ENCODE measurements around the gene ACBD4. TPM values are rescaled to one million over a fixed set of nuclear protein-coding genes. Genes with fewer than 3 reads are reported as not detected.

The ACBD4 gene
- total and polyA plus RNA-seq, 2 of the 13 experiments (the other 11 are each of a cell fraction or from before 2014, with no cell fraction given), result 16.1 to 26.9 TPM

DNA sequence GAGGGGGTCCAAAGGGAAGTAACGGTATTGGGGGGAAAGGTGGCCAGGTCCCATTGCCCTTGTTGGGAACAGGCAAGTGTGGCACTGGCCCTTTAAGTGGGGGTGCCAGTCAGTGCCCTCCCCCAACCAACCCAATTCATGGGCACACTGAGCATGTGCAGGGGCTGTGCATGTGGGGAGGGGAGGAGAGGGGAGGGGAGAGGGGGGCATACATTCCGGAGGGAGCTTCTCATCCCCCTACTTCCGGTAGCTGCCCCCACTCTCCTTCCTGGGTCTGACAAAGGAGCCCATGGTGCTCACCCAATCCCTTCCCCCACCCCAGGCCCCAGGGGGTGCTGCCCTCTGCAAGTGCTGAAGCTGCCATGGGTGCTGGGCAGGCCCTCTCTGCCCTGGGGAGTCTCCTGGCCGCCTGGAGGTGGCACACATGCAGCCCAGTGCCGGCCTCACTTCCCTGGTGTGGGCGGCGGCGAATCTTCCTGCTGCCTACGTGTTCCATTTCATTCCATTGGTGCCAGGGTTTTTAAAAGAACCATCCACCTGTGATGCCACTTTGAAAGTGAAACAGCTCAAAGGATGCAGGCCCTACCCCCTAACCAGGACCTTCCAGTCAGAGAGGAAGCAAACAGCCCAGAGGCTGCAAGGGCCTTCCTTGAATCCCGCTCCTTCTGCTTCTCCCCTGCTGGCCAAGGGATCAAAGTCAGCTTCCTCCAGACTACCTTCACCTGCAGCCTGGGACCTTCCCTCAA, 37.2 kb downstream of the ACBD4 start (continued):
- TF ChIP-seq, protein P1, sequence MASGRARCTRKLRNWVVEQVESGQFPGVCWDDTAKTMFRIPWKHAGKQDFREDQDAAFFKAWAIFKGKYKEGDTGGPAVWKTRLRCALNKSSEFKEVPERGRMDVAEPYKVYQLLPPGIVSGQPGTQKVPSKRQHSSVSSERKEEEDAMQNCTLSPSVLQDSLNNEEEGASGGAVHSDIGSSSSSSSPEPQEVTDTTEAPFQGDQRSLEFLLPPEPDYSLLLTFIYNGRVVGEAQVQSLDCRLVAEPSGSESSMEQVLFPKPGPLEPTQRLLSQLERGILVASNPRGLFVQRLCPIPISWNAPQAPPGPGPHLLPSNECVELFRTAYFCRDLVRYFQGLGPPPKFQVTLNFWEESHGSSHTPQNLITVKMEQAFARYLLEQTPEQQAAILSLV (CRISPR knock-in tag; IDR thresholded peaks at IDR 0.05; ENCODE audit: borderline replicate concordance), result peak; percentile 65; the same call in 1 of the 2 replicates
- 0 out of 2 replicates have a peak, but pooled peaks have one; percentile 68 for TF ChIP-seq ZNF564 (CRISPR knock-in tag; IDR thresholded peaks at IDR 0.05)
- TF ChIP-seq, protein P2, sequence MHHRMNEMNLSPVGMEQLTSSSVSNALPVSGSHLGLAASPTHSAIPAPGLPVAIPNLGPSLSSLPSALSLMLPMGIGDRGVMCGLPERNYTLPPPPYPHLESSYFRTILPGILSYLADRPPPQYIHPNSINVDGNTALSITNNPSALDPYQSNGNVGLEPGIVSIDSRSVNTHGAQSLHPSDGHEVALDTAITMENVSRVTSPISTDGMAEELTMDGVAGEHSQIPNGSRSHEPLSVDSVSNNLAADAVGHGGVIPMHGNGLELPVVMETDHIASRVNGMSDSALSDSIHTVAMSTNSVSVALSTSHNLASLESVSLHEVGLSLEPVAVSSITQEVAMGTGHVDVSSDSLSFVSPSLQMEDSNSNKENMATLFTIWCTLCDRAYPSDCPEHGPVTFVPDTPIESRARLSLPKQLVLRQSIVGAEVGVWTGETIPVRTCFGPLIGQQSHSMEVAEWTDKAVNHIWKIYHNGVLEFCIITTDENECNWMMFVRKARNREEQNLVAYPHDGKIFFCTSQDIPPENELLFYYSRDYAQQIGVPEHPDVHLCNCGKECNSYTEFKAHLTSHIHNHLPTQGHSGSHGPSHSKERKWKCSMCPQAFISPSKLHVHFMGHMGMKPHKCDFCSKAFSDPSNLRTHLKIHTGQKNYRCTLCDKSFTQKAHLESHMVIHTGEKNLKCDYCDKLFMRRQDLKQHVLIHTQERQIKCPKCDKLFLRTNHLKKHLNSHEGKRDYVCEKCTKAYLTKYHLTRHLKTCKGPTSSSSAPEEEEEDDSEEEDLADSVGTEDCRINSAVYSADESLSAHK (CRISPR knock-in tag; IDR thresholded peaks at IDR 0.05; ENCODE audit: borderline replicate concordance), result no peak
- TF ChIP-seq SMYD3 (CRISPR knock-in tag; IDR thresholded peaks at IDR 0.05), result no peak
- no peak for TF ChIP-seq GTF3A (CRISPR knock-in tag; conservative IDR thresholded peaks at IDR 0.05)
- no peak for TF ChIP-seq MTA3 (CRISPR knock-in tag; IDR thresholded peaks at IDR 0.05)
- TF ChIP-seq, protein P3, sequence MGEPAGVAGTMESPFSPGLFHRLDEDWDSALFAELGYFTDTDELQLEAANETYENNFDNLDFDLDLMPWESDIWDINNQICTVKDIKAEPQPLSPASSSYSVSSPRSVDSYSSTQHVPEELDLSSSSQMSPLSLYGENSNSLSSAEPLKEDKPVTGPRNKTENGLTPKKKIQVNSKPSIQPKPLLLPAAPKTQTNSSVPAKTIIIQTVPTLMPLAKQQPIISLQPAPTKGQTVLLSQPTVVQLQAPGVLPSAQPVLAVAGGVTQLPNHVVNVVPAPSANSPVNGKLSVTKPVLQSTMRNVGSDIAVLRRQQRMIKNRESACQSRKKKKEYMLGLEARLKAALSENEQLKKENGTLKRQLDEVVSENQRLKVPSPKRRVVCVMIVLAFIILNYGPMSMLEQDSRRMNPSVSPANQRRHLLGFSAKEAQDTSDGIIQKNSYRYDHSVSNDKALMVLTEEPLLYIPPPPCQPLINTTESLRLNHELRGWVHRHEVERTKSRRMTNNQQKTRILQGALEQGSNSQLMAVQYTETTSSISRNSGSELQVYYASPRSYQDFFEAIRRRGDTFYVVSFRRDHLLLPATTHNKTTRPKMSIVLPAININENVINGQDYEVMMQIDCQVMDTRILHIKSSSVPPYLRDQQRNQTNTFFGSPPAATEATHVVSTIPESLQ (CRISPR knock-in tag; conservative IDR thresholded peaks at IDR 0.05), result no peak
- no peak for TF ChIP-seq ZNF326 (CRISPR knock-in tag; IDR thresholded peaks at IDR 0.05; ENCODE audit: borderline replicate concordance)
- TF ChIP-seq, protein P4, sequence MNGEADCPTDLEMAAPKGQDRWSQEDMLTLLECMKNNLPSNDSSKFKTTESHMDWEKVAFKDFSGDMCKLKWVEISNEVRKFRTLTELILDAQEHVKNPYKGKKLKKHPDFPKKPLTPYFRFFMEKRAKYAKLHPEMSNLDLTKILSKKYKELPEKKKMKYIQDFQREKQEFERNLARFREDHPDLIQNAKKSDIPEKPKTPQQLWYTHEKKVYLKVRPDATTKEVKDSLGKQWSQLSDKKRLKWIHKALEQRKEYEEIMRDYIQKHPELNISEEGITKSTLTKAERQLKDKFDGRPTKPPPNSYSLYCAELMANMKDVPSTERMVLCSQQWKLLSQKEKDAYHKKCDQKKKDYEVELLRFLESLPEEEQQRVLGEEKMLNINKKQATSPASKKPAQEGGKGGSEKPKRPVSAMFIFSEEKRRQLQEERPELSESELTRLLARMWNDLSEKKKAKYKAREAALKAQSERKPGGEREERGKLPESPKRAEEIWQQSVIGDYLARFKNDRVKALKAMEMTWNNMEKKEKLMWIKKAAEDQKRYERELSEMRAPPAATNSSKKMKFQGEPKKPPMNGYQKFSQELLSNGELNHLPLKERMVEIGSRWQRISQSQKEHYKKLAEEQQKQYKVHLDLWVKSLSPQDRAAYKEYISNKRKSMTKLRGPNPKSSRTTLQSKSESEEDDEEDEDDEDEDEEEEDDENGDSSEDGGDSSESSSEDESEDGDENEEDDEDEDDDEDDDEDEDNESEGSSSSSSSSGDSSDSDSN (CRISPR knock-in tag; IDR thresholded peaks at IDR 0.05), result peak; percentile 86
- TF ChIP-seq, protein P5, sequence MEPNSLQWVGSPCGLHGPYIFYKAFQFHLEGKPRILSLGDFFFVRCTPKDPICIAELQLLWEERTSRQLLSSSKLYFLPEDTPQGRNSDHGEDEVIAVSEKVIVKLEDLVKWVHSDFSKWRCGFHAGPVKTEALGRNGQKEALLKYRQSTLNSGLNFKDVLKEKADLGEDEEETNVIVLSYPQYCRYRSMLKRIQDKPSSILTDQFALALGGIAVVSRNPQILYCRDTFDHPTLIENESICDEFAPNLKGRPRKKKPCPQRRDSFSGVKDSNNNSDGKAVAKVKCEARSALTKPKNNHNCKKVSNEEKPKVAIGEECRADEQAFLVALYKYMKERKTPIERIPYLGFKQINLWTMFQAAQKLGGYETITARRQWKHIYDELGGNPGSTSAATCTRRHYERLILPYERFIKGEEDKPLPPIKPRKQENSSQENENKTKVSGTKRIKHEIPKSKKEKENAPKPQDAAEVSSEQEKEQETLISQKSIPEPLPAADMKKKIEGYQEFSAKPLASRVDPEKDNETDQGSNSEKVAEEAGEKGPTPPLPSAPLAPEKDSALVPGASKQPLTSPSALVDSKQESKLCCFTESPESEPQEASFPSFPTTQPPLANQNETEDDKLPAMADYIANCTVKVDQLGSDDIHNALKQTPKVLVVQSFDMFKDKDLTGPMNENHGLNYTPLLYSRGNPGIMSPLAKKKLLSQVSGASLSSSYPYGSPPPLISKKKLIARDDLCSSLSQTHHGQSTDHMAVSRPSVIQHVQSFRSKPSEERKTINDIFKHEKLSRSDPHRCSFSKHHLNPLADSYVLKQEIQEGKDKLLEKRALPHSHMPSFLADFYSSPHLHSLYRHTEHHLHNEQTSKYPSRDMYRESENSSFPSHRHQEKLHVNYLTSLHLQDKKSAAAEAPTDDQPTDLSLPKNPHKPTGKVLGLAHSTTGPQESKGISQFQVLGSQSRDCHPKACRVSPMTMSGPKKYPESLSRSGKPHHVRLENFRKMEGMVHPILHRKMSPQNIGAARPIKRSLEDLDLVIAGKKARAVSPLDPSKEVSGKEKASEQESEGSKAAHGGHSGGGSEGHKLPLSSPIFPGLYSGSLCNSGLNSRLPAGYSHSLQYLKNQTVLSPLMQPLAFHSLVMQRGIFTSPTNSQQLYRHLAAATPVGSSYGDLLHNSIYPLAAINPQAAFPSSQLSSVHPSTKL (CRISPR knock-in tag; IDR thresholded peaks at IDR 0.05), result peak; percentile 85
- TF ChIP-seq, protein P6, sequence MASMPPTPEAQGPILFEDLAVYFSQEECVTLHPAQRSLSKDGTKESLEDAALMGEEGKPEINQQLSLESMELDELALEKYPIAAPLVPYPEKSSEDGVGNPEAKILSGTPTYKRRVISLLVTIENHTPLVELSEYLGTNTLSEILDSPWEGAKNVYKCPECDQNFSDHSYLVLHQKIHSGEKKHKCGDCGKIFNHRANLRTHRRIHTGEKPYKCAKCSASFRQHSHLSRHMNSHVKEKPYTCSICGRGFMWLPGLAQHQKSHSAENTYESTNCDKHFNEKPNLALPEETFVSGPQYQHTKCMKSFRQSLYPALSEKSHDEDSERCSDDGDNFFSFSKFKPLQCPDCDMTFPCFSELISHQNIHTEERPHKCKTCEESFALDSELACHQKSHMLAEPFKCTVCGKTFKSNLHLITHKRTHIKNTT (CRISPR knock-in tag; IDR thresholded peaks at IDR 0.05), result no peak
- TF ChIP-seq, protein P7, sequence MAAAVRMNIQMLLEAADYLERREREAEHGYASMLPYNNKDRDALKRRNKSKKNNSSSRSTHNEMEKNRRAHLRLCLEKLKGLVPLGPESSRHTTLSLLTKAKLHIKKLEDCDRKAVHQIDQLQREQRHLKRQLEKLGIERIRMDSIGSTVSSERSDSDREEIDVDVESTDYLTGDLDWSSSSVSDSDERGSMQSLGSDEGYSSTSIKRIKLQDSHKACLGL (CRISPR knock-in tag; IDR thresholded peaks at IDR 0.05), result no peak
- peak; percentile 46; the same call in 1 of the 2 replicates for TF ChIP-seq HMG20B (CRISPR knock-in tag; conservative IDR thresholded peaks at IDR 0.05)
- no peak for TF ChIP-seq ZNF432 (CRISPR knock-in tag; IDR thresholded peaks at IDR 0.05; ENCODE audit: borderline replicate concordance)
